Activated CD4-positive, alpha-beta T cell treated with anti-CD3 and anti-CD28 coated beads for 36 hours (primary cell): Measurements from ENCODE around the gene LDLRAD4. TPM values are rescaled to one million over a fixed set of nuclear protein-coding genes. Genes with fewer than 3 reads are reported as not detected.

ENCODE experiments used
- ATAC-seq: fragments of 200-7000 bp; cut with Tn5 transposase; one replicate; pipeline ENCODE4 v1.10.0; 2021; ENCODE audit warnings: mild to moderate bottlenecking, moderate library complexity
- CTCF ChIA-PET: fragments of 350-600 bp; sonication (Branson Sonifier 250); formaldehyde crosslinking; loops from one replicate; lab custom pipeline; 2021; ENCODE audit warnings: antibody characterized with exemption; lab: Charles Lee
- POLR2A ChIA-PET: fragments of 350-600 bp; sonication (Branson Sonifier 250); formaldehyde crosslinking; loops from one replicate; lab custom pipeline; 2021; ENCODE audit warnings: antibody characterized with exemption, inconsistent platforms; lab: Charles Lee
- DNase-seq: peaks from one replicate; pipeline ENCODE4 v3.0.0-alpha.2; 2020
- H3K27ac Mint-ChIP-seq: one replicate; pipeline ENCODE4 v1.8.0; 2021; ENCODE audit warnings: mixed read lengths
- H3K27me3 Mint-ChIP-seq: one replicate; pipeline ENCODE4 v1.8.0; 2021; ENCODE audit warnings: mixed read lengths
- H3K36me3 Mint-ChIP-seq: one replicate; pipeline ENCODE4 v1.8.0; 2021; ENCODE audit warnings: low read depth, mixed read lengths
- H3K4me1 Mint-ChIP-seq: one replicate; pipeline ENCODE4 v1.8.0; 2021; ENCODE audit warnings: mixed read lengths
- H3K4me3 Mint-ChIP-seq: one replicate; pipeline ENCODE4 v1.8.0; 2021; ENCODE audit warnings: mild to moderate bottlenecking, moderate library complexity, mixed read lengths
- H3K9me3 Mint-ChIP-seq: one replicate; pipeline ENCODE4 v1.8.0; 2021; ENCODE audit warnings: low read depth, mixed read lengths
- intact Hi-C, 2 experiments: fragments of 100-400 bp; cut with DNase I in 1 of 2; cut with micrococcal nuclease in 1 of 2; formaldehyde crosslinking; loops; one replicate each; pipeline versions ENCODE4 v1.14.2 to v1.15.1; 2022 to 2024; cut with DNase I, micrococcal nuclease
- total RNA-seq, 2 experiments: library from RNA; stranded (reverse); gene quantifications; one replicate each; pipeline ENCODE4 v1.2.3, GENCODE V29; 2021

LDLRAD4 gene
- total RNA-seq, 2 experiments from 2014 or later, result 29.3 to 32.2 TPM

- CTCF ChIA-PET, result interaction anchor here (1.0 kb wide), 1 partner anchor 28 kb away, joined by 3 read pairs; no protein-coding TSS in a partner anchor
- DNase-seq (no peak), ATAC-seq (peak; percentile 7)
- H3K27ac Mint-ChIP-seq, result peak overlapping the region; percentile 53
- intact Hi-C loops, result no loop called here
- no peaks in the 10 kb centered on the region for H3K27me3 Mint-ChIP-seq
- H3K4me1 Mint-ChIP-seq, result peaks cover 52% of the 10 kb centered on the region
- peaks cover 19% of the 10 kb centered on the region for H3K36me3 Mint-ChIP-seq
- POLR2A ChIA-PET, result interaction anchor here (0.7 kb wide), 1 partner anchor 11 kb away, joined by 3 read pairs; no protein-coding TSS in a partner anchor
- H3K4me3 Mint-ChIP-seq, result no peak overlapping the region
- H3K9me3 Mint-ChIP-seq, result peaks cover 6% of the 10 kb centered on the region
Measured at GRCh38 chr18:13580351-13580750, 361.8 kb downstream of the LDLRAD4 start.

- Mint-ChIP-seq H3K4me1 (peaks cover 51% of the 10 kb centered on the region), H3K27ac (no peak overlapping the region)
Measured at GRCh38 chr18:13580991-13581390, 362.4 kb downstream of the LDLRAD4 start.

DNA sequence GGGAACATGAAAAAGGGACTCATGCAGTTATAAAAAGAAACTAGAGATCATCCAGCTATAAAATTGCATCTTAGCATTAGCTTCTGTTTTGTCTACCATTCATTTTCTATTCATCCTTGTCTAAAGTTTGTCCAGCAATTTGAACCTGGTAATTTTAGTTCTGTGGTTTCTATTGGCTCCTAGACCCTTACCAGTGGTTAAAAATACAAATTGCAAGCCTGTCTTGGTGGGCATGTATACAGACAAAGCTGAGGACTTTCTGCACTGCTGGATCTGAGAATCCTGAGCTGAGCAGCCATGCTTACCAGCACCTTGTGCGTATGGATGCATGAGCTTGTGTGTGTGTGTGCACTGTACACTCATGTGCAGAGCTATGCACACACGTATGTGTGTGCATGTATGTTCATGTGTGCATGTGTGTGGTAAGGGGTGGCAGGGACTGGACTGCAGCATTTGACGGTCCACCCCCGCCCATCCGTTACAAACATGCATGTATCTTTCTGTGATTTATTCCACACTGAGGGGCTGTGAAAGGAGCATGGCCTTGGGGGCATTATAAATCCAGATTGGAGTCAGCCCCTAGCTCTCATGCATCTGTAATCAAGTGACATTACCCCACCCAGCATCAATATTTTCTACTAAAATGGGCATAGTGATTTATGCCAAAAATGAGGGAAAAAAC, 363.1 kb downstream of the LDLRAD4 start:
- Mint-ChIP-seq H3K27me3 (no peaks in the 10 kb centered on the region), H3K9me3 (no peaks in the 10 kb centered on the region), H3K27ac (no peak overlapping the region), H3K4me1 (peaks cover 54% of the 10 kb centered on the region), H3K36me3 (peaks cover 12% of the 10 kb centered on the region), H3K4me3 (no peak overlapping the region)
- CTCF ChIA-PET, result interaction anchor here (1.0 to 1.6 kb wide), 4 partner anchors 24 to 31 kb away, joined by 3 to 5 read pairs (median 3); no protein-coding TSS in a partner anchor
- POLR2A ChIA-PET, result interaction anchor here (0.6 kb wide), 1 partner anchor 261 kb away, joined by 4 read pairs; no protein-coding TSS in a partner anchor
- intact Hi-C loops, result no loop called here
- no peak for ATAC-seq
- DNase-seq, result no peak

More at GRCh38 chr18:13580991-13581390, 362.4 kb downstream of the LDLRAD4 start:
- Mint-ChIP-seq H3K9me3 (no peaks in the 10 kb centered on the region), H3K36me3 (peaks cover 14% of the 10 kb centered on the region), H3K27me3 (no peaks in the 10 kb centered on the region), H3K4me3 (no peak overlapping the region)
- no peak for ATAC-seq
- CTCF ChIA-PET, result interaction anchor here (1.0 kb wide), 1 partner anchor 27 kb away, joined by 3 read pairs; no protein-coding TSS in a partner anchor
- DNase-seq, result no peak
- intact Hi-C loops, result no loop called here
- POLR2A ChIA-PET, result no interaction called here

DNA sequence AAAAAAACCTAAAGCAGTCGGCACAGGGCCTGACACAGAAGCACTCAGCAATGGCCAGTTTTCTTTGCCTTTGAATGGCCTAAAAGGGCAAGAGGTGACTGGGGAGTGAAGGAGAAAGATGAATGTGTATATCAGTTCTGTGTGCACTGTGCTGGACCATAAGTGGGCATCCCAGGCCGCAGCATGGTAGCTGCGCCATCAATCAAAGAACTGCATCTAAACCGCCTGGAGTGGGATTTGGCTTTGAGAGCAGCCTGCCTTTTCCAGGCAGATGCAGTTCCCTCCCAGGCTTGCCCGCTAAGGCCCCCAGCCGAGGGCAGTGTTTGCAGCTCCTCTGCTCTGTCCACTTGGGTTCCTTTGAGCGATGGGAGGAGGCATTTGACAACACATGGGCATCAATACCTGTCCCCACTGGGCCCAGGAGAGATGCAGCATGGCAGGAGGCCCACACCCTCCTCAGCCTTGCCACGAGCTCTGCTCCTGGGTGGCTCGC, 363.7 kb downstream of the LDLRAD4 start:
- no peak overlapping the region for H3K27ac Mint-ChIP-seq
- no peak overlapping the region for H3K4me3 Mint-ChIP-seq
- H3K36me3 Mint-ChIP-seq, result peaks cover 12% of the 10 kb centered on the region
- H3K9me3 Mint-ChIP-seq, result no peaks in the 10 kb centered on the region
- no peaks in the 10 kb centered on the region for H3K27me3 Mint-ChIP-seq
- POLR2A ChIA-PET, result interaction anchor here (0.6 kb wide), 1 partner anchor 261 kb away, joined by 4 read pairs; no protein-coding TSS in a partner anchor
- H3K4me1 Mint-ChIP-seq, result peaks cover 54% of the 10 kb centered on the region
- intact Hi-C loops, result no loop called here
- DNase-seq (no peak), ATAC-seq (no peak)
- CTCF ChIA-PET, result interaction anchor here (1.1 to 1.6 kb wide), 3 partner anchors 24 to 30 kb away, joined by 3 to 5 read pairs (median 3); no protein-coding TSS in a partner anchor

DNA sequence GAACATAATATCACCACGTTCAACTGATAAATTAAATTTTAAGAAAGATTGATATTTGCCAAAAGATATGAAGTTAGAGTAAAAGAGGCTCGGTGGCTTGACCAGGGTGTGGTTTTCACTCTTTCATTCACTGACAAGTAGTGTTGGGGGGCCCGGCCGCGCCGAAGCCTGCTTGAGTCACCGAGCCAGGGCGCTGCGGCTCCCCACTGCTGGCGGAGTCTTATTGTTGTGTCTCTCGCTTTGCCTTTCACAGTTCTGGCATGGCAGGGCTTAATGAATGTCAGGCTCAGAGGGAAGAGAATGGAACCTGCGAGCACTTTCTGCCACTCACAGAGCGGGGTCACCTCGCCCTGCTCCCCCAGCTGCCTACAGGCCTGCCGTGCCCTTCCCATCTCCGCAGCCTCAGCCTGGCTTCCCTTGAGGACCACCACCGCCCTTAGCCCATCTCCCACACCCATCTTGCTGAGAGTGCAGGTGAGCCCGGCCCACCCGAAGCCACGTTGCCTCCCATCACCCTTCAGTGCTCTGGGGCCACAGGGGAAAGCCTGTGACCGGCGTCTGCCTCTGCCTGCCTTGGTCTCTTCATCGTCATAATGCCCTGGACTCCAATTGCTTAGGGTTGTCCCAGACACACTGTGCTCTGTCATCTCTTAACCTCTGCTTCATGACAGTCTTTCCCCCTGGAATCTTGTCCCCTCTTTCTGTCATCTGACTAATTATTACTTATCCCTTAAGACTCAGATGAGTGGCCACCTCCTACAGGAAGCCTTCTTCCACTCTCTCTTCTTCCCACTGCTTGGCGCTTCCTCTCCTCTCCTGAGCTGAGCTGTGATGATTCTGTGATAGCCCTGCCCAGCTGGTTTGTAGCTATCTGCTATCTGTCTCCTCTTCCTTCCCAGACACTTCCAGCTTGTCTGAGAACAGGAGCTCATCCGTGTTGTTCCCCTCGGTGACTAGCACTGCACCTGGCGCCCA, 365.3 kb downstream of the LDLRAD4 start:
- Mint-ChIP-seq H3K4me1 (peaks cover 55% of the 10 kb centered on the region), H3K9me3 (no peaks in the 10 kb centered on the region), H3K27me3 (no peaks in the 10 kb centered on the region), H3K4me3 (no peak overlapping the region), H3K27ac (no peak overlapping the region), H3K36me3 (peaks cover 12% of the 10 kb centered on the region)
- ATAC-seq (no peak), DNase-seq (no peak)
- ChIA-PET CTCF (no interaction called here), POLR2A (no interaction called here)
- intact Hi-C loops, result no loop called here

GRCh38 chr18:13584825-13585224, 366.3 kb downstream of the LDLRAD4 start:
- DNase-seq (no peak), ATAC-seq (no peak)
- Mint-ChIP-seq H3K9me3 (no peaks in the 10 kb centered on the region), H3K4me1 (peaks cover 56% of the 10 kb centered on the region), H3K4me3 (no peak overlapping the region), H3K36me3 (peaks cover 17% of the 10 kb centered on the region), H3K27ac (no peak overlapping the region), H3K27me3 (no peaks in the 10 kb centered on the region)
- intact Hi-C loops, result loop anchor here in 1 of 2 experiments (5.0 kb wide), 2 partner anchors 318 to 748 kb away; no protein-coding TSS in a partner anchor
- CTCF ChIA-PET, result interaction anchor here (0.7 to 1.3 kb wide), 2 partner anchors 10 to 22 kb away, joined by 3 read pairs; no protein-coding TSS in a partner anchor
- POLR2A ChIA-PET, result no interaction called here

- intact Hi-C loops, result loop anchor here in 1 of 2 experiments (1.0 to 5.0 kb wide), 6 partner anchors 8 to 748 kb away; no protein-coding TSS in a partner anchor
- POLR2A ChIA-PET, result interaction anchor here (0.6 to 1.3 kb wide), 4 partner anchors 8 to 27 kb away, joined by 3 to 5 read pairs (median 4); no protein-coding TSS in a partner anchor
Measured at GRCh38 chr18:13585379-13586153, 367.0 kb downstream of the LDLRAD4 start.

DNA sequence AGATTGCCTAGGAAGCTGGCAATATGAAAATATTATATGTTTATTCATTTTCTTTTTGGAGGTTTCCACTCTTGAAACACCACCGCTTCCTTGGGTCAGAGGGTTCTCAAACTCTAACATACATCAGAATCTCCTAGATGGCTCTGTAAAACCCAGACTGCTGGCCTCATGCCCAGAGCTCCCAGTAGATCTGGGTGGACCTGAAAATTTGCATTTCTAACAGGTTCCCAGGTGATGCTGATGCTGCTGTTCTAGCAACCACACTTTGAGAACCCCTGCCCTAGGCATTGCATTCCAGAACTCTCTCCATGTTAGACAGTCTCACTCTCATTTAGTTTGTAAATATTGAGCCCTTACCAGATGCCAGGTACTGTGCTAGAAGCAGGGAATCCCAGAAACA, 368.4 kb downstream of the LDLRAD4 start:
- intact Hi-C loops, result loop anchor here in 1 of 2 experiments (2.0 to 5.0 kb wide), 3 partner anchors 24 to 750 kb away; no protein-coding TSS in a partner anchor
- H3K4me1 Mint-ChIP-seq, result peaks cover 67% of the 10 kb centered on the region
- H3K27ac Mint-ChIP-seq, result peak overlapping the region; percentile 67
- ChIA-PET POLR2A (no interaction called here), CTCF (no interaction called here)
- no peak overlapping the region for H3K4me3 Mint-ChIP-seq
- H3K9me3 Mint-ChIP-seq, result no peaks in the 10 kb centered on the region
- DNase-seq, result no peak
- H3K27me3 Mint-ChIP-seq, result no peaks in the 10 kb centered on the region
- peaks cover 20% of the 10 kb centered on the region for H3K36me3 Mint-ChIP-seq
- no peak for ATAC-seq

More at GRCh38 chr18:13585379-13586153, 367.0 kb downstream of the LDLRAD4 start:
- H3K9me3 Mint-ChIP-seq, result no peaks in the 10 kb centered on the region
- H3K4me1 Mint-ChIP-seq, result peaks cover 56% of the 10 kb centered on the region
- H3K4me3 Mint-ChIP-seq, result no peak overlapping the region
- CTCF ChIA-PET, result interaction anchor here (0.9 to 1.4 kb wide), 4 partner anchors 8 to 30 kb away, joined by 3 to 4 read pairs (median 4); no protein-coding TSS in a partner anchor
- no peak for DNase-seq
- no peaks in the 10 kb centered on the region for H3K27me3 Mint-ChIP-seq
- H3K27ac Mint-ChIP-seq, result peak overlapping the region; percentile 35
- ATAC-seq, result no peak
- peaks cover 20% of the 10 kb centered on the region for H3K36me3 Mint-ChIP-seq

- H3K4me3 Mint-ChIP-seq, result no peak overlapping the region
- H3K27me3 Mint-ChIP-seq, result no peaks in the 10 kb centered on the region
- DNase-seq (no peak), ATAC-seq (no peak)
- peaks cover 70% of the 10 kb centered on the region for H3K4me1 Mint-ChIP-seq
- intact Hi-C loops, result loop anchor here in 1 of 2 experiments (2.0 to 5.0 kb wide), 3 partner anchors 25 to 750 kb away; no protein-coding TSS in a partner anchor
- ChIA-PET CTCF (interaction anchor here (0.9 kb wide), 2 partner anchors 11 to 20 kb away, joined by 3 read pairs; no protein-coding TSS in a partner anchor), POLR2A (no interaction called here)
- peak overlapping the region; percentile 52 for H3K27ac Mint-ChIP-seq
- H3K36me3 Mint-ChIP-seq, result peaks cover 20% of the 10 kb centered on the region
- H3K9me3 Mint-ChIP-seq, result no peaks in the 10 kb centered on the region
Measured at GRCh38 chr18:13587477-13587876, 368.9 kb downstream of the LDLRAD4 start.

- Mint-ChIP-seq H3K4me3 (no peak overlapping the region), H3K27me3 (no peaks in the 10 kb centered on the region), H3K36me3 (peaks cover 20% of the 10 kb centered on the region), H3K9me3 (no peaks in the 10 kb centered on the region), H3K27ac (peak overlapping the region; percentile 74), H3K4me1 (peaks cover 70% of the 10 kb centered on the region)
- intact Hi-C loops, result loop anchor here in 1 of 2 experiments (2.0 to 5.0 kb wide), 3 partner anchors 25 to 751 kb away; no protein-coding TSS in a partner anchor
- CTCF ChIA-PET, result interaction anchor here (0.9 kb wide), 2 partner anchors 11 to 20 kb away, joined by 3 read pairs; no protein-coding TSS in a partner anchor
- POLR2A ChIA-PET, result interaction anchor here (0.6 to 1.3 kb wide), 4 partner anchors 21 to 49 kb away, joined by 3 to 14 read pairs (median 4); no protein-coding TSS in a partner anchor
- ATAC-seq (peak; percentile 45), DNase-seq (no peak)
Measured at GRCh38 chr18:13587937-13588336, 369.4 kb downstream of the LDLRAD4 start.
